ENCODE results near the gene OR2T5. TPM values are rescaled to one million over a fixed set of nuclear protein-coding genes. Genes with fewer than 3 reads are reported as not detected.
"Not testable (repeated sequence)": the region's sequence is repeated elsewhere in the genome, so short reads cannot be mapped to it uniquely, and the experiment has no call there.

Gene OR2T5
- polyA plus RNA-seq, 3 donors, result not detected

DNA sequence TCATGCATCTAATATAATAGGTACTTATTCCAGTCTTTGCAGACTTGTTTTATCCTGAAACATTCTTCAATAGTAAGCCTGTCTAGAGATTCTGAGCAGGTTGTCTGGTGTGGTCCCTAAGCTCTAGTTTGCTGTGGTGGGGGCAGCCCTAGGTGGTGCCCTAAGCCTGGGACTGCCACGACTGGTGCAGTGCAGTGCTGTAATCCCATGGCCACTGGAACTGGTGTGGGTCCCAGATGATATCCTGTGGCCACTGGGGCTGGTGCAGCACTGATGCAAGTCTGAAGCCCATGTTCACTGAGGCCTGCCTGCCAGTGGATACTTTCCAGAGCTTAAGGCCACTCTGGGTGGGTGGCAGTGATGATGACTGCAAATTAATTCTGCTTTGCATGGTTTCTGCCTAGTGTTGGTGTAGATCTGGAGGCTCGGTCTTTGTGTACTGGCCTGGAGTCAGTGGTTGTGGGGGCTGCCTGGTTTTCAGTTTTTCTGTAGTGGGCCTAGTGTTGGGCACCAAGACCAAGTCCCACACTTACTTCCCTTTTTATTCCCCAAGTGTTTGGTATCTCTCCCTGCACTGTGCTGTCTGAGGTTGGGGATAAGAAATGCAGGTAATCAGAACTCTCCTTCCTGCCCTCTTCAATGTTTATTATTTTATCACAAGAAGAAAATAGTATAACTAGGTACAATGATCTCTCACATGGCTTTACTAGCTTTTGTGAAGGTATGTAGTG is 12.1 kb downstream of the OR2T5 start:
- not testable (repeated sequence) for DNase-seq (ENCODE audit: low read depth in 3 of 3, low spot score in 2 of 3)

DNA sequence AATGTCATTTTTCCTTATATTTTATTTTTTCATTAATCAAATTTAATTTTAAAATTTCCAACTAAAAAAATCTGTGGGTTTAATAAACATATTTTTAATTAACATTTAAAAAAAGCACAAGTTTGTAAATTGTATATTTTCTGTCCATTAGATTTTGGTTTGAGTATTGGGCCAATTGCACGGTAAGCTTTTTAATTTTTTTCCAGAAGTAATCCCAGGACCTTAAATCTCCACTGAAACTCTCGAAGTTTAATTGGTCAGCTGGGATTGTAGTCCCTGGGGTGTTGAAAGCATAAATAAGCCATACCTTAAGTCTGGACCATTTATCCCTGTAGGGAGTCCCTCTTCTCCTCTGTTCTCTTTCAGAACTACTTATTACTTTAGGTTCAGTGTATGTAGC is 19.4 kb downstream of the OR2T5 start, which contains the start of gene OR2G6:
Gene OR2G6 (plus strand): TSS at position 301 of the 400 bp plus-strand sequence. CDS start 13,574 bp downstream, outside the sequence.
- not testable (repeated sequence) for DNase-seq (ENCODE audit: low read depth in 3 of 3, low spot score in 2 of 3)

GRCh38 chr1:248510217-248510616 is 21.8 kb downstream of the OR2T5 start:
- not testable (repeated sequence) for DNase-seq (ENCODE audit: low read depth in 3 of 3, low spot score in 2 of 3)

DNA sequence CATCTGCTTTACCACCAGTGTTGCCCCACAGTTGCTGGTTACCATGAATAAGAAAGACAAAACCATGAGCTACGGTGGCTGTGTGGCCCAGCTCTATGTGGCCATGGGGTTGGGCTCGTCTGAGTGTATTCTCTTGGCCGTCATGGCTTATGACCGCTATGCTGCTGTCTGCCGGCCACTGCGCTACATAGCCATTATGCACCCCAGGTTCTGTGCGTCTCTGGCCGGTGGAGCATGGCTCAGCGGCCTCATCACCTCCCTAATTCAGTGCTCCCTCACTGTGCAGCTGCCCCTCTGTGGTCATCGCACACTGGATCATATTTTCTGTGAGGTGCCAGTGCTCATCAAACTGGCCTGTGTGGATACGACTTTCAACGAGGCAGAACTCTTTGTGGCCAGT is 33.5 kb downstream of the OR2T5 start:
- DNase-seq (ENCODE audit: low read depth in 3 of 3, low spot score in 2 of 3), result no peak

- DNase-seq (ENCODE audit: low read depth in 3 of 3, low spot score in 2 of 3), result not testable (repeated sequence)
These were observed 49.1 kb downstream of the OR2T5 start for GRCh38 chr1:248537449-248537848.

Other genes with a start within 250 kb of the OR2T5 start
- not detected for gene OR2T33, start 210.6 kb upstream of the OR2T5 start, polyA plus RNA-seq (ENCODE audit: insufficient read length in 3 of 3)
- not detected for gene OR2T12, start 185.2 kb upstream of the OR2T5 start, polyA plus RNA-seq (ENCODE audit: insufficient read length in 3 of 3)
- gene OR2M7, start 164.0 kb upstream of the OR2T5 start, polyA plus RNA-seq (ENCODE audit: insufficient read length in 3 of 3), result not detected
- gene OR14C36, start 139.8 kb upstream of the OR2T5 start, polyA plus RNA-seq (ENCODE audit: insufficient read length in 3 of 3), result not detected
- gene OR2T4, start 126.9 kb upstream of the OR2T5 start, polyA plus RNA-seq (ENCODE audit: insufficient read length in 3 of 3), result not detected
- under 1 TPM; 0.03 to 0.17 (median 0.08) TPM for gene OR2T6, start 112.8 kb upstream of the OR2T5 start, polyA plus RNA-seq (ENCODE audit: insufficient read length in 3 of 3)
- not detected for gene OR2T1, start 85.5 kb upstream of the OR2T5 start, polyA plus RNA-seq (ENCODE audit: insufficient read length in 3 of 3)
- gene OR2T2, start 43.0 kb upstream of the OR2T5 start, polyA plus RNA-seq (ENCODE audit: insufficient read length in 3 of 3), result not detected
- gene OR2T3, start 15.2 kb upstream of the OR2T5 start, polyA plus RNA-seq (ENCODE audit: insufficient read length in 3 of 3), result not detected
- gene OR2G6, start 19.5 kb downstream of the OR2T5 start, polyA plus RNA-seq (ENCODE audit: insufficient read length in 3 of 3), result under 1 TPM in 2 of 3 donors, not detected in 1; 0.03 to 0.06 TPM
- not detected for gene OR2T29, start 74.2 kb downstream of the OR2T5 start, polyA plus RNA-seq (ENCODE audit: insufficient read length in 3 of 3)
- not detected for gene OR2T34, start 86.2 kb downstream of the OR2T5 start, polyA plus RNA-seq (ENCODE audit: insufficient read length in 3 of 3)
- gene OR2T10, start 109.1 kb downstream of the OR2T5 start, polyA plus RNA-seq (ENCODE audit: insufficient read length in 3 of 3), result under 1 TPM in 2 of 3 donors, not detected in 1; 0.16 to 0.24 TPM
- gene OR2T11, start 146.5 kb downstream of the OR2T5 start, polyA plus RNA-seq (ENCODE audit: insufficient read length in 3 of 3), result not detected
- gene OR2T35, start 156.7 kb downstream of the OR2T5 start, polyA plus RNA-seq (ENCODE audit: insufficient read length in 3 of 3), result not detected
- gene OR2T27, start 166.9 kb downstream of the OR2T5 start, polyA plus RNA-seq (ENCODE audit: insufficient read length in 3 of 3), result not detected
- gene OR14I1, start 214.2 kb downstream of the OR2T5 start, polyA plus RNA-seq (ENCODE audit: insufficient read length in 3 of 3), result not detected

Measured in right renal cortex interstitium (tissue), 3 donors.